IPS DF 6.9 (cell line): ENCODE data around the gene SPEM1.

Source experiments
- DNase-seq: peaks from one replicate; pipeline ENCODE4 v3.0.0-alpha.2; 2013; ENCODE audit warnings: low read depth, low spot score
- H3K27ac ChIP-seq: one replicate; pipeline ENCODE4 v1.5.1; 2013; ENCODE audit warnings: low read length, control low read depth
- H3K27me3 ChIP-seq: 2 replicates; pipeline ENCODE4 v1.6.1; 2013; ENCODE audit warnings: mild to moderate bottlenecking, low read length; ENCODE audit not compliant: control insufficient read depth, insufficient read depth
- H3K36me3 ChIP-seq: 2 replicates; pipeline ENCODE4 v1.6.1; 2013; ENCODE audit warnings: low read length; ENCODE audit not compliant: control insufficient read depth, insufficient read depth
- H3K4me1 ChIP-seq: 2 replicates; pipeline ENCODE4 v1.6.1; 2013; ENCODE audit warnings: low read length; ENCODE audit not compliant: control insufficient read depth, insufficient read depth
- H3K4me3 ChIP-seq: 2 replicates; pipeline ENCODE4 v1.5.1; 2013; ENCODE audit warnings: mild to moderate bottlenecking, low read length
- H3K9me3 ChIP-seq: 2 replicates; pipeline ENCODE4 v1.6.1; 2013; ENCODE audit warnings: low read length, inconsistent platforms; ENCODE audit not compliant: control insufficient read depth, insufficient read depth
- WGBS: extraction: QIAGEN DNeasy Blood & Tissue Kit; methylation state at CpG from one replicate; pipeline ENCODE4 v1.1.7; 2013; ENCODE audit warnings: mixed read lengths, missing lambda C conversion rate; ENCODE audit not compliant: insufficient read length, insufficient coverage; 5-methylcytosine and 5-hydroxymethylcytosine counted together

SPEM1 gene

DNA sequence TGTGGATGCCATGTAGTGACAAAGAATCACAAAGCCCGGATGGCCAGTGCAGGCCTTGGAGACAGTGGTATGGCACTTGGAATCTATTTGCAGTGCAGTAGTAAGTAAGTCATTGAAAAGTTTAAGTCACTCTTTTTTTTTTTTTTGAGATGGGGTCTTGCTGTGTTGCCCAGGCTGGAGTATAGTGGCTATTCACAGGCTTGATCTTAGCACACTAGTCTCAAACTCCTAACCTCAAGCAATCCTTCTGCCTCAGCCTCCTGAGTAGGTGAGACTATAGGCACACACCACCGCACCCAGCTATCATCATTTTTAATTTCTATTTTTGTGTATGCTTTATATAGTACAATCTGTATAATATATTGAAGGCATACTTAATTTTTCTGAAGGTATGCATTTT is 21.5 kb upstream of the SPEM1 start:
- no CpG with 5 or more reads among the region's 2 CpGs for WGBS
- Histone ChIP-seq H3K4me1 (peaks cover 2% of the 10 kb centered on the region; the same call in 1 of the 2 replicates), H3K27me3 (no peaks in the 10 kb centered on the region), H3K36me3 (no peaks in the 10 kb centered on the region), H3K27ac (no peak overlapping the region), H3K9me3 (no peaks in the 10 kb centered on the region), H3K4me3 (no peak overlapping the region)
- no peak for DNase-seq

DNA sequence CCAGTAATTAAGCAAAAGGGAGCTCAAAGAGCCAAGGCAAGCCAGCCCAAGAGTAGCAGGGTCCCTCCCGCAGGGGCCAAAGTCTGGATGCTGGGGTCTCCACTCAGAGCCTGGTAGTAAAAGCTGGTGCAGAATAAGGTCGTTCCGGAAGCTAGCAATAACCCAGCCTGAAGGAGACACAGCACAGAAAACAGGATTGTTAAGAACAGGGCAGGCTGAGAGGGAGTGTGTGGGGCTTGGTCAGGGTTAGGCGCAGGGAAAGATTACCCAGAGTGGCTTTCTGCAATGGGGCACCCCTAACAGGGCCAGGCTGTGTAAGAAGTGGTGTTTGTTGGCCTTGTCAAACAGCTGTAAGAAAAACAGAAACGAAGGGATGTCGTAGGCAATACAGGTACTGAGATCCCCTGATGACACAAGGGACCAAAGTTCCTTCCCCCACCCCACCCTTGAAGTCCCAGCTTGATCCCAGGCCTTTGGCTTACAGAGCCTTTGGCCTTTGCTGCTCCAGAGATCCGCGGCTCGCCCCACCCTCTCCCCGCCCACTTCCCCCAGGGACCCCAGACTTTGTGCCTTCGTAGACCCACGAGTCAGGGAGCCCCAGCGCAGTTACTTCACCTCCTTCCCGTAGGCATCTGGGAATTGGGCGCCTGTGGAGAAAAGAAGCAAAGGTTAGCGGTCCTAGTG is 16.9 kb upstream of the SPEM1 start:
- no peaks in the 10 kb centered on the region for H3K9me3 ChIP-seq
- no peaks in the 10 kb centered on the region for H3K27me3 ChIP-seq
- H3K4me3 ChIP-seq, result peak overlapping the region; percentile 99; the same call in 1 of the 2 replicates
- H3K27ac ChIP-seq, result no peak overlapping the region
- no CpG with 5 or more reads among the region's 16 CpGs for WGBS
- no peak for DNase-seq
- H3K36me3 ChIP-seq, result no peaks in the 10 kb centered on the region; the same call in 1 of the 2 replicates
- peaks cover 2% of the 10 kb centered on the region; the same call in 1 of the 2 replicates for H3K4me1 ChIP-seq

DNA sequence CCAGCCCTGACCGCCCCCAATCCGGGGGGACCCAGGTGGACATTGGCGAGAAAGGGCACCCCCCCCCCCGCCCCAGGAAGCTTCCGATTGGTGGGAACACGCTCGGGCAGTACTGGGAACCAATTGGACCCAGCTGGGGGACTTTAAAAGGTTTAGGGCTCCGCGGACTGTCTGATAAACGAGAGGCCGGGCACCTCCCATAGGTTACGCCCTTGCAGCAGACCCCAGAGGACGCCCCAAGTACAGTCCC is 16.5 kb upstream of the SPEM1 start:
- H3K4me1 ChIP-seq, result peaks cover 2% of the 10 kb centered on the region
- peaks cover 2% of the 10 kb centered on the region for H3K36me3 ChIP-seq
- no peak for DNase-seq
- no CpG with 5 or more reads among the region's 13 CpGs for WGBS
- no peaks in the 10 kb centered on the region for H3K27me3 ChIP-seq
- H3K4me3 ChIP-seq, result peak overlapping the region; percentile 99
- no peaks in the 10 kb centered on the region for H3K9me3 ChIP-seq
- no peak overlapping the region for H3K27ac ChIP-seq

DNA sequence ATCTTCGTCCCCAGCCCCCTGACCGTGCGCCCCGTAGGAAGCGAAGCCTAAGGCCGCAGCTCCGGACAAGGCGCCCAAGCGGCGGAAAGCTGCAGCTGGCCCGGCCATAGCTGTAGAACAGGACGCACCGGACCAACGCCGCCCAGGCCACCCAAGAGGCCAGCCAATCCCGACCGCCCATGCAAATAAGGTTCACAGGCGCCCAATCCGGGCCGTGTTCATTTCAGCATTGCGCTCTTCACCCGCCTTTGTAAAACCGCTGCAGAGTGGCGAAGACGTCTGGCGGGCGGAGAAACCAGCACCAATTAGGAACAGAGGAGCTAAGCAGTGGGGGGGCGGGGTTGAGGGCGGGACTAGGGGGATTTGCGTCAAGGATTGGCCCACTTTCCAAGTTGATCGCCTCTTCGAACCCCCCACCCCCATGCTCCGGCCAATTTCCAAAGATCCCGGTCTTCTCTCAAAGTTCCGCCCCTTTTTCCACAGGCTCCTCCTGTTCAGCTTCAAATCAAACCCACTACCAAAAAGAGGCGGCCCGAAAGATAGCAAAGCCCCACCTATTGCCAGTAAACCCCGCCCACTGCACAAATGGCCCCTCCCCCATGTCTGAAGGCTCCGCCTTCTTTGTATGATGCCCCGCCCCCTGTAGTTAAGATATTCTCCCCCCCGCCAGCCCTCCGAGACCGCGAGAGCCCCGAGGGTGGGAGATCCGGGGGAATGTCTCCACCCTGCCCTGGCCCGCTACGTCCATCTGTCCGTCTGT is 16.0 kb upstream of the SPEM1 start, which contains the start of gene TMEM256:
TMEM256 (minus strand) TSS at position 121 of the 760 bp plus-strand sequence; CDS start at position 108, 13 bp downstream.
- Histone ChIP-seq H3K27me3 (no peaks in the 10 kb centered on the region), H3K4me3 (peak within 1 kb of the TSS; percentile 99), H3K36me3 (peaks cover 7% of the 10 kb centered on the region), H3K27ac (no peak within 1 kb of the TSS), H3K9me3 (no peaks in the 10 kb centered on the region), H3K4me1 (peaks cover 2% of the 10 kb centered on the region)
- no CpG with 5 or more reads among the region's 49 CpGs for WGBS
- DNase-seq, result peak; percentile 98

DNA sequence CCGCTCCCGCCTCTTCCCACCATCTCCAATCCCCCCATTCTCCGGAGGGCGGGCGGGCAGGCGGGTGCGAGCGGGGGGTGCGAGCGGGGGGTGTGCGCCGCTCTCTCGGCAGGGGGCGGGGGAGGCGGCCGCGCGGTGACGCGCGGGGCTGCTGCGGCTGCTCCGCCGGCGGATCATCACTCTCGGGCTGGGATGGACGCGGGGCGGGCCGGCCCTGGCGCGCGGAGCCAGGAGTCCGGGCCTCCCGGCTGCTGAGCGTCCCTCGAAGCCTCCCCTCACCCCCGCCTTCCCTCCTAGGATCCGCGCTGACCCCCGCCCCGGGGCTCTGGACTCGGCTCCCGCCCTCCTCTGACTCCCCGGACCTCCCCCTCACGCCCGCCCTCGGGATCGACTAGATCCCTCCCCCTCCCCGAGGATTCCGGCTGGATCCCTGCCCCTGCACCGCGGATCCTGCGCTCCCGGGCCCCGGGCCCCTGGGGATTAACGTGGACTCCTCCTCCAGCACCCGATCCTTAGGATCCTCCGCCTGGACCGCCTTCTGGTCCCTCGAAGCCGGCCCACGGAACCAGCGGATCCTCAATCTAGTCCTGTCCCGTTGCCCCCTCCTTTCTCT is 15.3 kb upstream of the SPEM1 start:
- Histone ChIP-seq H3K4me3 (peak overlapping the region; percentile 72; the same call in 1 of the 2 replicates), H3K27me3 (no peaks in the 10 kb centered on the region), H3K36me3 (peaks cover 12% of the 10 kb centered on the region), H3K4me1 (peaks cover 2% of the 10 kb centered on the region), H3K27ac (no peak overlapping the region), H3K9me3 (no peaks in the 10 kb centered on the region)
- WGBS, result no CpG with 5 or more reads among the region's 65 CpGs
- no peak for DNase-seq

DNA sequence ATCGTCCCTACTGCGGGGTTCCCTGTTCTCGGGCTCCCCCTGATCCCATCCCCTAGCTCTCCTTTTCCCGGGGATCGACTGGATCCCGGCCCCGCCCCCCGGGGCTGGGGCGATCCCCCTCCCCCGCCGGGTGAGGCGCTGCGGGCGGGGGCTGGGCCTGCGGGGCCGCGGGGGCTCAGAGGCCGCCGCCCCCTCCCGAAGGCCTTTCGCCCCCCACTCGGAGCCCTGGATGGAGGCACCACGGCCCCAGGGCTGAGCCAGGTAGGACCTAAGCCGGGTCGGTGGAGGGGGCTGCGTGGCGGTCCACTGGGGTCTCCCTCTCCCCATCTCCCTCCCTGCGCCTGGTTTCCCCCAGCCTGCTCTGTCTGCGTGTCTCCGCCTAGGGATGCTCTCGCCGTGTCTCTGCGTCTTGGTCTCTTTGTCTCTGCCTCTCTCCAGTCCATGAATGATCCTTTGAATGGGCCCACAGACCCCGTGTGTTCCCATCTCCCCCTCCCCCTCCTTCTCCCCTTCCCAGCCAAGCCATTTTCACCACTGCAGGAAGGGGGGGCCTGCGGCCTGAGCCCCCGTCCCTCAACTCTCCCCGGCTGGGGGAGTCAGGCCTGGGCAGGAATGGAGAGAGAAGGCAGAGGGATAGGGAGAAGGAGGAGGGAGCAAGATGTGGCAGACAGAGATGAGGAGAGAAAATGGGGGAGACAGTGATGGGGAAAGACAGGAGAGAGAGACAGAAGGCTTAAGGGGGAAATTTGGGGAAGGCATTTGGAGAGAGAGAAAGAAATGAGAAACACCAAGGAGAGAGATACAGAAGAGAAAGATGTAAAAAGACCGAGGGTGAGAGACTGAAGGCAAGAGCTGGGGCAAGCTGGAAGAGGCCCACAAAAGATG is 14.5 kb upstream of the SPEM1 start:
- WGBS, result no CpG with 5 or more reads among the region's 38 CpGs
- Histone ChIP-seq H3K4me1 (peaks cover 2% of the 10 kb centered on the region), H3K27ac (no peak overlapping the region), H3K9me3 (no peaks in the 10 kb centered on the region), H3K27me3 (no peaks in the 10 kb centered on the region), H3K4me3 (peak overlapping the region; percentile 72), H3K36me3 (peaks cover 19% of the 10 kb centered on the region)
- DNase-seq, result no peak

DNA sequence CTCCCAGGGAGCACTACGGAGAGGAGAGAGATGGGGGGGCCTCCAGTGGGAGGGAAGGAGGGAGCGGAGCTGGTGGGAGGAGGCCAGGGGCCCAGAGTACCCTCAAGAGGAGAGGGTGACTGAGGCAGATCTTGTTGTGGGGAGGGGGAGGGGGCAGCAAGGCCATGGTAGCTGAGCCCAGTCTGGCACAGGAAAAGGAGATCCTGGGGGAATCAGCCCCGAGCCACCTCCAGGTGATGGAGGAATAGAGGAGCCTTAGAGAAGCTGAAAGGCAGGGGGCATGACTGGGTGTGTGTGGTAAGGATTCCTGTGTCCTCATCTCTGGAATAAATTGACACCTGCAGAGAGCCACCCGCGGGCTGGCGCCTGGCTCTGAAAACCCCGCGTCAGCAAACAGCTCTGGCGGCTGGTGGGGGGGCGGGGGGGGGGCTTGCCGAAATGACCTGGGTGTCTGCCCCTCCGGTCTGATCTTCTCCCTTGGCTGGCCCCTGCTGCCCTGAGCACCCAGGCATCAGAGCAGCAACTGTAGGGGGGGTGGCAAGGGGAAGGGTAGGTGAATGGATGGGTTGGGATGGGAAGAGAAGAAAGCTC is 13.8 kb upstream of the SPEM1 start:
- peaks cover 2% of the 10 kb centered on the region for H3K4me1 ChIP-seq
- DNase-seq, result no peak
- H3K27ac ChIP-seq, result no peak overlapping the region
- H3K4me3 ChIP-seq, result peak overlapping the region; percentile 72; the same call in 1 of the 2 replicates
- H3K36me3 ChIP-seq, result peaks cover 20% of the 10 kb centered on the region
- no CpG with 5 or more reads among the region's 12 CpGs for WGBS
- no peaks in the 10 kb centered on the region for H3K9me3 ChIP-seq
- H3K27me3 ChIP-seq, result no peaks in the 10 kb centered on the region

DNA sequence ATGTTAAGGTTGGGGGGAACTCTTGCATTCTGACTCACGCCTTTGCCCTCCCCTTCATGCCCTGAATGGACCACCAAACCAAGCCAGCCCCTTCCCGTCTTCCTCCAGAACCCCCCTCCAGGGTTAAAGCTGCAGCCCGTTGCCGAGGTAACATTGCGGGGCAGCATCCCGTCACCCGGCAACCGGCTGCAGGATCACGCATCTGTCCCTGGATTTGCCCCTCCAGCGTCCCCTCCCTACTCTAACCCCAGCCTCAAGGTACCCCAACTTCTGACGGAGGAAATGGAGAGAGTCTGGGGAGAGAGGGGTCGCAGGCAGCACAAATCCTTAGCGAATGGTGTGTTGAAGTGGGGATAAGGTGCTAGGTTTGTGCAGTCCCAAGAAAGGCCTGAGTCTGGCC is 13.0 kb upstream of the SPEM1 start:
- H3K27me3 ChIP-seq, result no peaks in the 10 kb centered on the region
- WGBS, result no CpG with 5 or more reads among the region's 13 CpGs
- H3K27ac ChIP-seq, result no peak overlapping the region
- no peak overlapping the region for H3K4me3 ChIP-seq
- peaks cover 2% of the 10 kb centered on the region for H3K4me1 ChIP-seq
- DNase-seq, result no peak
- H3K36me3 ChIP-seq, result peaks cover 20% of the 10 kb centered on the region
- H3K9me3 ChIP-seq, result no peaks in the 10 kb centered on the region

DNA sequence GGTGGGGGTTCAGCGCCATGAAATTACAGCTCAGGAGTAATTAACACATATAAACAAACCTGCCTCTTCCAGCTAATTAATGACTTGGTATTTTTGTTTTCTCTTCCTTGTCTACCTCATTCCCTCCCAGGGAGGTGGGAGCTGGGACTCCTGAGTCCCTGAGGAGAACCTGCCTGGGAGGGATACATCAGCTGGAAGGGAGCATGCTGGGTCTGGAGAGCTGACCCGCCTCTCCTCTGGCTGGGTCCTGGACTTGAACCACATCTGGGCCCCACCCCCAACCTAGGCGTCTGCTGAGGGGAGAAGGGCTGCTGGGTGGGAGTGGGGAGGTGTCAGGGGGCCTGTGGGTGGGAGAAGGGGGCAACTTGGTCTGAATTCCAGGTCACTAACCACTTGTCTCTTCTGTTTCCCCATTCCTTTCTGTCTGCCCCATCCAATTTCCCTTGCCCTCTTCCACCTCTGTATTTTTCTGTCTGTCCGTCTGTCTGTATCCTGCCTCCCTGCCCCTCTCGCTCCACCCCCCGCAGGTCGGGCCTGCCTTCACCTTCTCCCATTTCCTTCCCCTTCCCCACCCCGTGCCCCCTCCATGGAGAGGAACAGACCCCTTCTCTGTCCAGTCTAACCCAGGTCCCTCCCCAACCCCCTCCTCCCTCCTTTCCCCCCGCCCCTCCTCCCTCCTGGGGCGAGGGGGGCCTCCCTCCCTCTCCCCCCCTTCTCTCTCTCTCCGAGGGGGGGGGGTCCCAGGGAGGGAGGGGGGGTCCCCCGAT is 12.5 kb upstream of the SPEM1 start, which contains the start of gene NLGN2:
NLGN2 (plus strand) TSS at position 361 of the 767 bp plus-strand sequence. CDS start 411 bp downstream, outside the sequence.
- no CpG with 5 or more reads among the region's 12 CpGs for WGBS
- H3K4me3 ChIP-seq, result no peak within 1 kb of the TSS; the same call in 1 of the 2 replicates
- no peaks in the 10 kb centered on the region for H3K27me3 ChIP-seq

More for the DNA sequence above, 12.5 kb upstream of the SPEM1 start, which contains the start of gene NLGN2:
- Histone ChIP-seq H3K36me3 (peaks cover 20% of the 10 kb centered on the region), H3K27ac (no peak within 1 kb of the TSS), H3K4me1 (peaks cover 2% of the 10 kb centered on the region), H3K9me3 (no peaks in the 10 kb centered on the region)
- no peak for DNase-seq
